Medulla oblongata (tissue), 1 donor: ENCODE data around the gene RNF13.

Source experiments
- DNase-seq: peaks from one replicate; pipeline ENCODE4 v3.0.0-alpha.2; 2015; ENCODE audit errors: extremely low spot score

The RNF13 gene

GRCh38 chr3:149812606-149813366 lies at the start of gene RNF13:
Gene RNF13 (plus strand): TSS chr3:149813215. CDS start chr3:149846027, 32,812 bp downstream.
- peak; percentile 99 for DNase-seq

- DNase-seq: no peak
Measured at GRCh38 chr3:149763565-149764195, 49.3 kb upstream of the RNF13 start.

- DNase-seq: no peak
Measured at GRCh38 chr3:149764302-149764701, 48.7 kb upstream of the RNF13 start.

GRCh38 chr3:149765762-149766334 lies 47.2 kb upstream of the RNF13 start:
- DNase-seq: peak; percentile 91

GRCh38 chr3:149767720-149768119 lies 45.3 kb upstream of the RNF13 start:
- DNase-seq: peak; percentile 94

- DNase-seq: no peak
Measured at GRCh38 chr3:149768704-149769103, 44.3 kb upstream of the RNF13 start.

- no peak for DNase-seq
Measured at GRCh38 chr3:149770246-149770645, 42.8 kb upstream of the RNF13 start.

GRCh38 chr3:149771652-149772271 lies 41.3 kb upstream of the RNF13 start:
- peak; percentile 54 for DNase-seq

GRCh38 chr3:149772861-149773260 lies 40.2 kb upstream of the RNF13 start:
- DNase-seq: no peak

GRCh38 chr3:149776170-149776569 lies 36.8 kb upstream of the RNF13 start:
- DNase-seq: no peak

GRCh38 chr3:149777414-149778214 lies 35.4 kb upstream of the RNF13 start:
- DNase-seq: no peak

- no peak for DNase-seq
Measured at GRCh38 chr3:149781211-149781610, 31.8 kb upstream of the RNF13 start.

GRCh38 chr3:149781741-149782140 lies 31.3 kb upstream of the RNF13 start:
- DNase-seq: no peak

GRCh38 chr3:149783576-149783975 lies 29.4 kb upstream of the RNF13 start:
- peak; percentile 47 for DNase-seq

- no peak for DNase-seq
Measured at GRCh38 chr3:149784064-149784704, 28.8 kb upstream of the RNF13 start.

- DNase-seq: no peak
Measured at GRCh38 chr3:149790268-149790667, 22.7 kb upstream of the RNF13 start.

- DNase-seq: no peak
Measured at GRCh38 chr3:149790698-149791097, 22.3 kb upstream of the RNF13 start.

- no peak for DNase-seq
Measured at GRCh38 chr3:149792452-149793270, 20.4 kb upstream of the RNF13 start, which contains the start of gene ANKUB1. Gene ANKUB1 (minus strand): TSS chr3:149792554. CDS start chr3:149792366, 188 bp downstream.

GRCh38 chr3:149796026-149796425 lies 17.0 kb upstream of the RNF13 start:
- no peak for DNase-seq

- DNase-seq: no peak
Measured at GRCh38 chr3:149800693-149801092, 12.3 kb upstream of the RNF13 start.
